Measurements from ENCODE around the gene OR2D2. TPM values are rescaled to one million over a fixed set of nuclear protein-coding genes. Genes with fewer than 3 reads are reported as not detected.
"Not testable (repeated sequence)": the region's sequence is repeated elsewhere in the genome, so short reads cannot be mapped to it uniquely, and the experiment has no call there.

Gene OR2D2
- total RNA-seq, 1 donor from 2014 or later = 0.39 TPM

DNA sequence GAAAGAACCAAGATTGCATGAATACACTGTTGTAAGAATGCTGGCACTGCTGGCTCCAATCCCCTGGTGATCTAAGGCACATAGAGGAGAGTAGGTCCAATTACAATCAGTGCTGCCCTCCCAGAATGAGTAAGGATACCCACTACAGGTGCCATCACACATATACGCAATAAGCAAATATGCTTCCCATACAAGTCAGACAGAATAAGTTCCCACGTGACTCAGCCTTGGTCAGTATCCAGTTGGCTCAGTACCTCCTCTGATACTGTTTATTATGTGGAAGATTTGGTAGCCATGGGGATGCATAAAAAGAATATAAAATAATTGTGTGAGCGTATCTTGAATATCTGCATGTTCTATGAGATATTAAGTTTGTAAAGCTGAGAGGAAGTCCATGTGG lies 19.6 kb upstream of the OR2D2 start:
- H3K4me2 ChIP-seq (ENCODE audit: low read length) = no peak overlapping the region
- Mint-ChIP-seq H3K4me1 (ENCODE audit: low read depth, unreplicated experiment) (no peaks in the 10 kb centered on the region), H3K27me3 (ENCODE audit: low read depth, unreplicated experiment) (no peaks in the 10 kb centered on the region), H3K4me3 (ENCODE audit: unreplicated experiment) (no peak overlapping the region), H3K27ac (ENCODE audit: unreplicated experiment) (no peak overlapping the region), H3K36me3 (ENCODE audit: low read depth, unreplicated experiment) (no peaks in the 10 kb centered on the region), H3K9me3 (ENCODE audit: unreplicated experiment) (no peaks in the 10 kb centered on the region)
- no peaks in the 10 kb centered on the region for H3K27me3 ChIP-seq (ENCODE audit: insufficient read depth, low read length)
- no peak overlapping the region for H2AFZ ChIP-seq (ENCODE audit: low read depth, low read length)
- no peak for FAIRE-seq
- H3K79me2 ChIP-seq (ENCODE audit: insufficient read depth, low read length) = no peaks in the 10 kb centered on the region
- no peak overlapping the region for H3K4me3 ChIP-seq (ENCODE audit: insufficient read depth, low read depth, low read length)
- TF ChIP-seq, protein P1, sequence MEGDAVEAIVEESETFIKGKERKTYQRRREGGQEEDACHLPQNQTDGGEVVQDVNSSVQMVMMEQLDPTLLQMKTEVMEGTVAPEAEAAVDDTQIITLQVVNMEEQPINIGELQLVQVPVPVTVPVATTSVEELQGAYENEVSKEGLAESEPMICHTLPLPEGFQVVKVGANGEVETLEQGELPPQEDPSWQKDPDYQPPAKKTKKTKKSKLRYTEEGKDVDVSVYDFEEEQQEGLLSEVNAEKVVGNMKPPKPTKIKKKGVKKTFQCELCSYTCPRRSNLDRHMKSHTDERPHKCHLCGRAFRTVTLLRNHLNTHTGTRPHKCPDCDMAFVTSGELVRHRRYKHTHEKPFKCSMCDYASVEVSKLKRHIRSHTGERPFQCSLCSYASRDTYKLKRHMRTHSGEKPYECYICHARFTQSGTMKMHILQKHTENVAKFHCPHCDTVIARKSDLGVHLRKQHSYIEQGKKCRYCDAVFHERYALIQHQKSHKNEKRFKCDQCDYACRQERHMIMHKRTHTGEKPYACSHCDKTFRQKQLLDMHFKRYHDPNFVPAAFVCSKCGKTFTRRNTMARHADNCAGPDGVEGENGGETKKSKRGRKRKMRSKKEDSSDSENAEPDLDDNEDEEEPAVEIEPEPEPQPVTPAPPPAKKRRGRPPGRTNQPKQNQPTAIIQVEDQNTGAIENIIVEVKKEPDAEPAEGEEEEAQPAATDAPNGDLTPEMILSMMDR (IDR thresholded peaks at IDR 0.05; ENCODE audit: insufficient read depth, low read depth, low read length) = no peak
- TF ChIP-seq EZH2 (IDR thresholded peaks at IDR 0.05; ENCODE audit: insufficient read depth, low read length) = no peak
- H3K9ac ChIP-seq (ENCODE audit: low read length) = no peak overlapping the region
- no peaks in the 10 kb centered on the region for H4K20me1 ChIP-seq (ENCODE audit: insufficient read depth, low read length)
- no peaks in the 10 kb centered on the region for H3K4me1 ChIP-seq (ENCODE audit: insufficient read depth, low read length)
- H3K9me3 ChIP-seq (ENCODE audit: insufficient read depth, low read depth, low read length) = no peaks in the 10 kb centered on the region
- no peak overlapping the region for H3K27ac ChIP-seq (ENCODE audit: low read depth, low read length)
- DNase-seq (ENCODE audit: low read depth) = peak; percentile 14
- no peaks in the 10 kb centered on the region for H3K36me3 ChIP-seq (ENCODE audit: insufficient read depth, low read length)

GRCh38 chr11:6911378-6911777 lies 19.1 kb upstream of the OR2D2 start:
- DNase-seq (ENCODE audit: low read depth) (no peak), FAIRE-seq (no peak)
- no peak for TF ChIP-seq EZH2 (IDR thresholded peaks at IDR 0.05; ENCODE audit: insufficient read depth, low read length)
- TF ChIP-seq, protein P1 (IDR thresholded peaks at IDR 0.05; ENCODE audit: insufficient read depth, low read depth, low read length) = no peak
- Histone ChIP-seq H4K20me1 (ENCODE audit: insufficient read depth, low read length) (no peaks in the 10 kb centered on the region), H2AFZ (ENCODE audit: low read depth, low read length) (no peak overlapping the region), H3K4me3 (ENCODE audit: insufficient read depth, low read depth, low read length) (no peak overlapping the region), H3K27ac (ENCODE audit: low read depth, low read length) (no peak overlapping the region), H3K4me2 (ENCODE audit: low read length) (no peak overlapping the region), H3K27me3 (ENCODE audit: insufficient read depth, low read length) (no peaks in the 10 kb centered on the region), H3K9ac (ENCODE audit: low read length) (no peak overlapping the region), H3K4me1 (ENCODE audit: insufficient read depth, low read length) (no peaks in the 10 kb centered on the region), H3K79me2 (ENCODE audit: insufficient read depth, low read length) (no peaks in the 10 kb centered on the region), H3K36me3 (ENCODE audit: insufficient read depth, low read length) (no peaks in the 10 kb centered on the region), H3K9me3 (ENCODE audit: insufficient read depth, low read depth, low read length) (no peaks in the 10 kb centered on the region)
- Mint-ChIP-seq H3K4me1 (ENCODE audit: low read depth, unreplicated experiment) (no peaks in the 10 kb centered on the region), H3K27ac (ENCODE audit: unreplicated experiment) (no peak overlapping the region), H3K36me3 (ENCODE audit: low read depth, unreplicated experiment) (no peaks in the 10 kb centered on the region), H3K9me3 (ENCODE audit: unreplicated experiment) (no peaks in the 10 kb centered on the region), H3K27me3 (ENCODE audit: low read depth, unreplicated experiment) (no peaks in the 10 kb centered on the region), H3K4me3 (ENCODE audit: unreplicated experiment) (no peak overlapping the region)

DNA sequence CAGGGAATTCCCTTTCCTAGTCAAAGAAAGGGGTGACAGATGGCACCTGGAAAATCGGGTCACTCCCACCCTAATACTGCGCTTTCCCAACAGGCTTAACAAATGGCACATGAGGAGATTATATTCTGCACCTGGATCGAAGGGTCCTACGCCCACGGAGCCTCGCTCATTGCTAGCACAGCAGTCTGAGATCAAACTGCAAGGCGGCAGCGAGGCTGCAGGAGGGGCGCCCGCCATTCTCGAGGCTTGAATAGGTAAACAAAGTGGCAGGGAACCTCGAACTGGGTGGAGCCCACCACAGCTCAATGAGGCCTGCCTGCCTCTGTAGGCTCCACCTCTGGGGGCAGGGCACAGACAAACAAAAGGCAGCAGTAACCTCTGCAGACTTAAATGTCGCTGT lies 12.5 kb upstream of the OR2D2 start:
- not testable (repeated sequence) for H3K9me3 Mint-ChIP-seq (ENCODE audit: unreplicated experiment); H3K36me3 ChIP-seq (ENCODE audit: insufficient read depth, low read length); H3K27ac ChIP-seq (ENCODE audit: low read depth, low read length); H3K4me1 ChIP-seq (ENCODE audit: insufficient read depth, low read length); H3K9ac ChIP-seq (ENCODE audit: low read length); H3K27me3 ChIP-seq (ENCODE audit: insufficient read depth, low read length); H3K4me3 ChIP-seq (ENCODE audit: insufficient read depth, low read depth, low read length); H3K36me3 Mint-ChIP-seq (ENCODE audit: low read depth, unreplicated experiment); H3K4me2 ChIP-seq (ENCODE audit: low read length); FAIRE-seq; H3K4me1 Mint-ChIP-seq (ENCODE audit: low read depth, unreplicated experiment); H3K27me3 Mint-ChIP-seq (ENCODE audit: low read depth, unreplicated experiment); H3K4me3 Mint-ChIP-seq (ENCODE audit: unreplicated experiment); H3K27ac Mint-ChIP-seq (ENCODE audit: unreplicated experiment); DNase-seq (ENCODE audit: low read depth); H3K9me3 ChIP-seq (ENCODE audit: insufficient read depth, low read depth, low read length); H3K79me2 ChIP-seq (ENCODE audit: insufficient read depth, low read length); H2AFZ ChIP-seq (ENCODE audit: low read depth, low read length); H4K20me1 ChIP-seq (ENCODE audit: insufficient read depth, low read length)
